GM19324 (cell line): Measurements from ENCODE around the gene BPIFB1.

Source experiments
- ATAC-seq: cut with Tn5 transposase; IDR thresholded peaks from one replicate; pipeline ENCODE4 v1.9.1; 2021; ENCODE audit warnings: mild to moderate bottlenecking, moderate library complexity; ENCODE audit not compliant: unreplicated experiment, low FRiP score

BPIFB1 gene

GRCh38 chr20:33291830-33292355 is 8.9 kb downstream of the BPIFB1 start:
- no peak for ATAC-seq

- no peak for ATAC-seq
Observed at GRCh38 chr20:33296206-33296605, 13.2 kb downstream of the BPIFB1 start.

DNA sequence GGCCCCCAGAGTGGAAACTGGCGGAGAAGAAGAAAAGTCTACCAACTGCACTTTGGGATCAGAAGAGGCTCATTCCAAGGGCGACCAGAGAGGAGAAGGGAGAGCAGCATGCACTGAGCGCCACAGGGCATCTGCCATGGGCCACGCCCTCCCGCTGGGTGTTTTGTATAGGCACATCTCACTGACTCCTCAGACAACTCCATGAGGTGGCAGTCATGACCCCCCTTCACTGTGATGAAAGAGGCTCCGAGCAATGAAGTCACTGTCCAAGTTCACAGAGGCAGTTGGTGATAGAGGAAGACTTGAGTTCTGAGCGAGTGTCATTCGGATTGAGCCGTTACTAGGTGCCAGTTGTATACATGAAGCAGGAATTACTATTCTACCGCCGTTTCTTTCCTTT is 15.4 kb downstream of the BPIFB1 start:
- ATAC-seq: no peak

DNA sequence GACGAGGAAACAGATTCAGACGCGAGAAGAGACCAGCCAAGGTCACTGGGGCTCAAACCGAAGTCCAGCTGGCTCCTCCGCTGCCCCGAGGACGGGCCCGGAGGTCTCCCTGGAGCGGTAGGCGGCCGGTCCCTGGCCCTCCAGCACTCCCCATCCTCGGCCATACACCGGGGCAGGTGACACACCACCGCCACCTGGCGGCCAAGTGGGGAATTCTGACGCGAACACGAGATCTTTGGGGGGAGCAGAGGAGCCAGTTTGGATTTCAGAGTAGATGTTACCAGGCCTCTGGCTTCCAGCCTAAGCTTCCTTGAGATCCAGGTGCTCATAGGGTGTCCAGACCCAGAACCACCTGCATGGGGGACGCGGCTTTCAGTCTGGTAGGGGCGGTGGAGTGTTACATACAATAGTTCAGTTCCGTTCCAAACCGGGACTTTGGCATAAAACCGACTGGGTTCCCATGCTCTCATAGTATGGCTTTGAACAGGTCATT is 16.1 kb downstream of the BPIFB1 start:
- ATAC-seq: no peak

- no peak for ATAC-seq
Observed at GRCh38 chr20:33301192-33301930, 18.3 kb downstream of the BPIFB1 start.

DNA sequence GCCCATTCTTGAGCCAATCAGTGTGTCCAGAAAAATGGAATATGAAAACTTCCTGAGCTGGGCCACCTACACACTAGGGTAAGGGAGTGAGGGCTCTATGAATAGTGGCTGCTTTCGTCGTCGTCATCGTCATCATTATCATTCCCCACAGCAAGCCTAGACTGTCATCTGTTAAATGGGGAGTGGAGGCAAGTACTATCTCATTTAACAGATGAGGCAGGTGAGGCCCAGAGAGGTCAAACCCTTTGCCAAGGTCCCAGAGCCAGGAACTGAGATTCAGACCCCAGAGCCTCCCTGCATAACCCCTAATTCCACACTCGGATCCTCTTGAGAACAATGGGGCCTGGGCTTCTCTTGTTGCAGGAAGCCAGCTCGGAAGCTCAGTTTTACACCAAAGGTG is 20.6 kb downstream of the BPIFB1 start:
- ATAC-seq: no peak

DNA sequence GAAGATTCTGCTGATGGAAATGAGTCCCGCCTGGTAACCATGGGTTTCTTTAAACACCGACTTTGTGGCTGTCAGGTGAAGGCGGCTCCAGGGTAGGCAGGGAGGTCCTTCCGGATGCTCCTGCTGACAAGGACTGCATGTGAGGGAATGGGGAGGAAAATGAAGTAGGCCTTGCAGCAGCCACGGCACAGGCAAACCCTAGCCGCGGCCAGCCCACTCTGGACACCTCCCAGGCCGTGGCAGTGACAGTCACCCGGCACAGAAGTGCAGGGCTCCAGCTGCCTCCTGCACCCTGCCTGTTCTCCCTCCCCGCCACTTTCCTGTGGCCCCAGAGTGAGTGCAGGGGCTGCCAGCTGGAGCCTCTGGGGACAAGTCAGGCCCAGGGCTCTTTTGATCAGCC is 21.0 kb downstream of the BPIFB1 start:
- ATAC-seq: no peak

DNA sequence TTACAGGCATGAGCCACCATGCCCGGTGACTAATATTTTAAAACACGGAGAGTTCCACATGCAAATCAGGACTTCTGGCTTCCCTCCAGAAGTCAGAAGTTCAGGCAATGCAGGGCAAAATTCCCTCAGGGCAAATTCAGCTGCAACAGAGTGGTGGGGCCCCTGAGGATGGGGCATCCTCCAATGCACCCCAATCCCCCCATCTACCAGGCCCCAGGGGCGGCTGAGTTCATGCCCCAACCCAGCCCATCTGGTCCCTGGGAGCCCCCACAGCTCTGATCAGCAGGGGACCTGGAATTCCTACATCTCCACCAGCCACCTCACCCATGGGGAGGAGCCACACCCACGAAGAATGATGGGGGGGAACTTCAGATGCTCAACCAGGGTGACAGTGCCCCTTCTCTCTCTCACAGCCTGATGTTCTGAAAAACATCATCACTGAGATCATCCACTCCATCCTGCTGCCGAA is 22.6 kb downstream of the BPIFB1 start:
- no peak for ATAC-seq

GRCh38 chr20:33306228-33306627 is 23.2 kb downstream of the BPIFB1 start:
- no peak for ATAC-seq

DNA sequence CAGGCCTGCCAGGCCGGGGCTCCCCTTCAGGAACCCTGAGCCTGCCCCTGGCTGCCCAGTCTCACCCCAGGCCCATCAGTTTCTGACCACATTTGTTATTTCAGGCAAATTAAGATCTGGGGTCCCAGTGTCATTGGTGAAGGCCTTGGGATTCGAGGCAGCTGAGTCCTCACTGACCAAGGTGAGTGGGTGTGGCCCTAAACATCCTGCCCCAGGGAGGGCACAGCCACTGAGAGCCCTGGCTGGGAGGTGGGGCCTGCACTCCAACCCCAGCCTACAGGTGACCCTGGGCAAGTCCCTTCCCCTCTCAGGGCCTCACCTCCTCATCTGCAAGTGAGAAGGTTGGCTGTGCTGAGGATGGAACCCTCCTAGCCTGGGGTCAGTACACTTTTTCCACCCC is 23.8 kb downstream of the BPIFB1 start:
- ATAC-seq: no peak

- ATAC-seq: no peak
Observed at GRCh38 chr20:33308668-33309067, 25.7 kb downstream of the BPIFB1 start.

DNA sequence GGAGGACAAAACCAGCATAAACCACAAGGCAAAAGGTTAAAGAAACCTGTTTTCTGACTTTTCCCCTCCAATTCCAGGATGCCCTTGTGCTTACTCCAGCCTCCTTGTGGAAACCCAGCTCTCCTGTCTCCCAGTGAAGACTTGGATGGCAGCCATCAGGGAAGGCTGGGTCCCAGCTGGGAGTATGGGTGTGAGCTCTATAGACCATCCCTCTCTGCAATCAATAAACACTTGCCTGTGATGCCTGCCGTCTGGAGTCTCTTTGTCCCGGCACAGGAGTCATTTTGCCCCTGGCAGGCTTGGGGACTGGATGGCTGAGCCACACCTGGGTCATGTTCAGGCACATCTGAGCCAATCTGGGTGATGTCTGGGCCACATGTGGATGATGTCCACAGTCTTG is 26.6 kb downstream of the BPIFB1 start:
- ATAC-seq: no peak

GRCh38 chr20:33310327-33310899 is 27.4 kb downstream of the BPIFB1 start:
- ATAC-seq: no peak

GRCh38 chr20:33311011-33311410 is 28.0 kb downstream of the BPIFB1 start:
- no peak for ATAC-seq

GRCh38 chr20:33311996-33312395 is 29.0 kb downstream of the BPIFB1 start:
- ATAC-seq: no peak

DNA sequence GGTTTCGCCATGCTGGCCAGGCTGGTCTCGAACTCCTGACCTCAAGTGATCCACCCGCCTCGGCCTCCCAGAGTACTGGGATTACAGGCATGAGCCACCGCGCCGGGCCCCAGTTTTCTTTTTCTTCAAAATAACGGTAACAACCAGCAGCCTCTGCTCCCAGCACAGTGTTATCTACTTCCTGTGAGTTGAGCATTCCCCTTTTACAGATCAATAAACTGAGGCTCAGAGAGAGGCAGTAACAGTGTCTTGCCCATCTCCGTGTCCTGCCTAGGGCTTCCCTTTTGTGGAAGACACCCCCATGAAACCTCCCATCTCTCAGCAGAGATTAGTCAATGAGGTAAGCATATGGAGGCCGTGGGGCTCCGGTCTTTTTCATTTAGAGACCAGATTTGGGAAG is 29.6 kb downstream of the BPIFB1 start:
- no peak for ATAC-seq

DNA sequence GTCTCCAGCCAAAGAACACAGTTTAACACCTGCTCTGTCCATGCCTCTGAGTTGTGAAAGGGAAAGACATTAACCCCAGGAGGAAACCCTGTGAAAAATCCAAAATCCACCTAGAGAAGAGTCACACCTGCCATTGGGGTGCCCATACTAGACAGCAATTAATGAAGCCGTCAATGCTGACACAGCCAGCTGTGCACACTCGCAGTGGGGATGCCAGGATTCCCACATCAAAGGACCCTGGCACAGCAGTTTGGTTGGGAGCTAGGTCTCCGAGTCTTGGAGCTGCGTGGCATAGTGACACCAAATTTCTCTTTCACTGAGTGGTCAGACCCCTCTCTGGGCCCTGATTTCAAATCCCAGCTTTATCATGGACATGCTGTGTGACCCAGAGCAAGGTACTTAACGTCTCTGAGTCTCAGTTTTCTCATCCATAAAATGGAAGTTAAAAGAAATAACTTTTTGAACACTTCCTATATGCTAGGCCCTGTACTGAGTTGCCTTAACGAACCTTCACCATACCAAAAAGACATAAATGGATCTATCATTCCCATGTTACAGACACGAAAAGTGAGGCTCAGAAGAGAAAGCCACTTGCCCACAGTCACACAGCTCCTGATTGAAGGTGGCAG is 30.8 kb downstream of the BPIFB1 start:
- no peak for ATAC-seq

GRCh38 chr20:33316343-33316742 is 33.3 kb downstream of the BPIFB1 start:
- no peak for ATAC-seq

DNA sequence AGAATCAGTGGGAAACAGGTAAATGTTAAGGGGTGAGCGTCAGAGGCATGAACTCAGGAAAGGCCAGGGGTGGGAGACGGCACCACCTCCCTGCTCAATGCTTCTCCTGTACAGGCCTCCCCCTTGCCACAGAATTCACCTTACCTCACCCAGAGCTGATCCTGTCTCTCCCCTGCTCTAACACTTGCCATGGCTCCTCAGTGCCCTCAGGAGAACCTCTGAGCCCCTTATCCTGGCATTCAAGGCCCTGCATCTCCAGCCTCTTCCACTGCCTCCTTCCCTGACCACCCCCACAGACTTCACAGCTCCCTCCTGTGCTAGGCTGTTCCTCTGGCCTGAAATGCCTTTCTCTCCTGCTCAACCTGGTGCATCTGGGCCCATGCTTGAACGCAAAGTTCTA is 33.9 kb downstream of the BPIFB1 start:
- no peak for ATAC-seq

GRCh38 chr20:33317424-33318095 is 34.5 kb downstream of the BPIFB1 start:
- no peak for ATAC-seq

DNA sequence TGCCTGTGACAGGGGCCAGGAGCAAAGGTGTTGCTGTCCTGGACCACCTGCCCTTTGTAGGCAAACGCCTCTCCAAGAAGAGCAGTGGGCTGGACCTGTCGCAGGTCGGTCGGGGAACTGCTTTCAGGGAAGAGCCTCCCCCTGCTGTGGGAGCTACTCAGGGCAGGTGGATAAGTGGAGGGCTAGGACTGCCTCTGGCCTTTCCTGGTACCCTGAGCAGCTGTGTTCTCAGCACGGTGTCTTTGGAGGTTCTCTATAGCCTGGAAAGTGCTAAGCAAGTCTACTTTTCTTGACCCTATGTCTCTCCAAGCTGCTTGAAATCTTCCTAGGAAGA is 35.0 kb downstream of the BPIFB1 start:
- no peak for ATAC-seq
